ENCODE data around the gene SOX6.
"Not testable (repeated sequence)": the region's sequence is repeated elsewhere in the genome, so short reads cannot be mapped to it uniquely, and the experiment has no call there.

The SOX6 gene

GRCh38 chr11:16151138-16151537 is 205.2 kb downstream of the SOX6 start:
- no peak for DNase-seq (ENCODE audit: low read depth)
- no peak for TF ChIP-seq CTCF (conservative IDR thresholded peaks at IDR 0.05; ENCODE audit: low read length)
- H3K4me3 ChIP-seq (ENCODE audit: low read length): no peak overlapping the region

GRCh38 chr11:16149476-16149875 is 206.9 kb downstream of the SOX6 start:
- H3K4me3 ChIP-seq (ENCODE audit: low read length): no peak overlapping the region
- TF ChIP-seq CTCF (conservative IDR thresholded peaks at IDR 0.05; ENCODE audit: low read length): no peak

GRCh38 chr11:16148301-16148931 is 207.9 kb downstream of the SOX6 start:
- no peak overlapping the region for H3K4me3 ChIP-seq (ENCODE audit: low read length)
- DNase-seq (ENCODE audit: low read depth): no peak
- no peak for TF ChIP-seq CTCF (conservative IDR thresholded peaks at IDR 0.05; ENCODE audit: low read length)

More at GRCh38 chr11:16149476-16149875, 206.9 kb downstream of the SOX6 start:
- no peak for DNase-seq (ENCODE audit: low read depth)

- DNase-seq (ENCODE audit: low read depth); H3K4me3 ChIP-seq (ENCODE audit: low read length): not testable (repeated sequence)
Observed at GRCh38 chr11:16146980-16147379, 209.4 kb downstream of the SOX6 start.

GRCh38 chr11:16141614-16142013 is 214.7 kb downstream of the SOX6 start:
- not testable (repeated sequence) for DNase-seq (ENCODE audit: low read depth); H3K4me3 ChIP-seq (ENCODE audit: low read length)

- not testable (repeated sequence) for DNase-seq (ENCODE audit: low read depth); H3K4me3 ChIP-seq (ENCODE audit: low read length)
Observed at GRCh38 chr11:16141162-16141561, 215.2 kb downstream of the SOX6 start.

GRCh38 chr11:16136792-16137390 is 219.5 kb downstream of the SOX6 start:
- no peak for DNase-seq (ENCODE audit: low read depth)
- no peak overlapping the region for H3K4me3 ChIP-seq (ENCODE audit: low read length)
- TF ChIP-seq CTCF (conservative IDR thresholded peaks at IDR 0.05; ENCODE audit: low read length): no peak

GRCh38 chr11:16133867-16134266 is 222.5 kb downstream of the SOX6 start:
- no peak for DNase-seq (ENCODE audit: low read depth)
- H3K4me3 ChIP-seq (ENCODE audit: low read length): no peak overlapping the region
- TF ChIP-seq CTCF (conservative IDR thresholded peaks at IDR 0.05; ENCODE audit: low read length): no peak

GRCh38 chr11:16127732-16128131 is 228.6 kb downstream of the SOX6 start:
- no peak overlapping the region for H3K4me3 ChIP-seq (ENCODE audit: low read length)
- no peak for TF ChIP-seq CTCF (conservative IDR thresholded peaks at IDR 0.05; ENCODE audit: low read length)
- no peak for DNase-seq (ENCODE audit: low read depth)
